Stomach (tissue), 19 donors: ENCODE results near the gene GRM3. TPM values are rescaled to one million over a fixed set of nuclear protein-coding genes. Genes with fewer than 3 reads are reported as not detected.
"Not testable (repeated sequence)": the region's sequence is repeated elsewhere in the genome, so short reads cannot be mapped to it uniquely, and the experiment has no call there.

Experiments
- DNase-seq, 2 donors: peaks; one replicate each; pipeline versions ENCODE4 v3.0.0 to v3.0.0-alpha.2; 2013 to 2019
- H3K27ac ChIP-seq, 5 donors: fragments of 200-600 bp in 4 of 5; sonication (generic) in 4 of 5; one replicate each; pipeline ENCODE4 v1.5.1; 2013 to 2019; ENCODE audit warnings: mild to moderate bottlenecking in 1 of 5, moderate library complexity in 1 of 5
- H3K27me3 ChIP-seq, 3 donors: fragments of 200-600 bp; sonication (generic); one replicate each; pipeline ENCODE4 v1.5.1; 2017 to 2019; ENCODE audit warnings: mixed run types in 1 of 3
- H3K36me3 ChIP-seq, 4 donors: fragments of 200-600 bp; sonication (generic); 1 replicate in 3 of 4; 2 replicates in 1 of 4; pipeline ENCODE4 v1.5.1; 2016 to 2019
- H3K4me1 ChIP-seq, 4 donors: fragments of 200-600 bp; sonication (generic); one replicate each; pipeline ENCODE4 v1.5.1; 2016 to 2019
- H3K4me3 ChIP-seq, 4 donors: fragments of 200-600 bp; sonication (generic) in 3 of 4; one replicate each; pipeline ENCODE4 v1.5.1; 2016 to 2019; ENCODE audit warnings: mild to moderate bottlenecking in 1 of 4
- H3K9me3 ChIP-seq, 4 donors: fragments of 200-600 bp; sonication (generic); one replicate each; pipeline ENCODE4 v1.5.1; 2016 to 2019
- CTCF ChIP-seq, 7 experiments: fragments of 450-650 bp in 4 of 7; fragments of 200-600 bp in 3 of 7; sonication (generic) in 3 of 7; IDR thresholded peaks; one replicate each; pipeline ENCODE4 v1.5.1; 2016 to 2019; ENCODE audit warnings: antibody characterized with exemption in 7 of 7, control low read depth in 2 of 7, mild to moderate bottlenecking in 1 of 7
- EP300 ChIP-seq: sonication (generic); formaldehyde crosslinking; IDR thresholded peaks from one replicate; pipeline ENCODE4 v1.6.1; 2017; ENCODE audit warnings: antibody characterized with exemption
- POLR2A ChIP-seq, 4 donors: fragments of 450-650 bp; IDR thresholded peaks; one replicate each; pipeline ENCODE4 v1.6.1; 2016; ENCODE audit warnings: antibody characterized with exemption in 4 of 4, control low read depth in 2 of 4, mild to moderate bottlenecking in 1 of 4, moderate library complexity in 1 of 4
- POLR2AphosphoS5 ChIP-seq, 3 donors: sonication (generic); formaldehyde crosslinking; IDR thresholded peaks; one replicate each; pipeline ENCODE4 v1.6.1; 2016; ENCODE audit warnings: antibody characterized with exemption in 3 of 3
- WGBS, 5 donors: extraction: QIAGEN DNeasy Blood & Tissue Kit in 3 of 5; methylation state at CpG; one replicate each; pipeline versions ENCODE4 v1.1.5 to v1.1.7; 2013 to 2018; 5-methylcytosine and 5-hydroxymethylcytosine counted together
- intact Hi-C: fragments of 100-400 bp; cut with DNase I; formaldehyde crosslinking; loops from one replicate; pipeline ENCODE4 v1.15.1; 2023; ENCODE audit warnings: low total_unique reads
- long read RNA-seq, 10 donors: transcript quantifications; one replicate each; lab custom pipeline, GENCODE V29; 2026
- polyA plus RNA-seq, 3 donors: library from polyadenylated mRNA; stranded (reverse); fragments of 200-250 nt; gene quantifications; one replicate each; pipeline ENCODE4 v1.2.3, GENCODE V29; 2013
- total RNA-seq, 5 donors: library from RNA; depleted of rRNA; stranded (reverse); fragments of >200 nt; gene quantifications; one replicate each; pipeline versions ENCODE4 v1.1.0 to v1.2.3, GENCODE V29; 2014 to 2016
- donor health status: healthy with polysubstance abuse.
- donor health status: Bipolar disorder and iron deficiency.
- donor health status: healthy.

Gene GRM3
- total RNA-seq (under 1 TPM in 1 of 5 donors, not detected in 4; 0.55 TPM), polyA plus RNA-seq (not detected)
- long read RNA-seq, donor 1, result 0 reads
- long read RNA-seq, donor 2, result 0 reads
- long read RNA-seq, donor 3, result 0 reads
- long read RNA-seq, donor 4, result 0 reads
- long read RNA-seq, donor 5, result 0 reads
- long read RNA-seq, donor 6, result 0 reads
- long read RNA-seq, donor 7, result 0 reads
- long read RNA-seq, donor 8, result 0 reads
- long read RNA-seq, donor 9, result 0 reads
- long read RNA-seq, donor 10, result 0 reads

DNA sequence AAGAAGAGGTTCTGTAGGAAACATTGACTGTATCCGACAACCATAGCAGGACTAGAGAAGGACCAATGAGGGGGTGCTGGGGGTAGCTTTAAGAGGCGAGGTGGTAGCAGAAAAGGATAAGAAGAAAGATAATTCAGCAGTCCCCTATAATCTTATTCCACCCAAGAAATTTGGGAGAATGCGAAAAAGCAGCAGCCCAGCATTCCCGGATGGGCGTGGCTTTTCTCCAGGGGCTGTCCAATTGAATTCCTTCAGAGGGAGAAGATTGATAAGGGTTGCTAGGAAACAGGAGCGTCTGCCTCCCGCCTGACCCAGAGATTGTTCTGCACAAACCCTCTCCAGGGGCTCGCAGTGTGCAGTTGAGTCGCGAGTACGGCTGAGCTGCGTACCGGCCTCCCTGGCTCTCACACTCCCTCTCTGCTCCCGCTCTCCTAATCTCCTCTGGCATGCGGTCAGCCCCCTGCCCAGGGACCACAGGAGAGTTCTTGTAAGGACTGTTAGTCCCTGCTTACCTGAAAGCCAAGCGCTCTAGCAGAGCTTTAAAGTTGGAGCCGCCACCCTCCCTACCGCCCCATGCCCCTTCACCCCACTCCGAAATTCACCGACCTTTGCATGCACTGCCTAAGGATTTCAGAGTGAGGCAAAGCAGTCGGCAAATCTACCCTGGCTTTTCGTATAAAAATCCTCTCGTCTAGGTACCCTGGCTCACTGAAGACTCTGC, at the start of gene GRM3:
TSS of gene GRM3 (plus strand) at position 349 of the 721 bp plus-strand sequence. CDS start 121,237 bp downstream, outside the sequence.
- Histone ChIP-seq H3K27ac (no peak within 1 kb of the TSS), H3K27me3 (peaks cover 0 to 53% (median 28%) of the 10 kb centered on the region in 3 donors), H3K4me3 (peak within 1 kb of the TSS; percentile 17 to 37 (median 26)), H3K4me1 (peaks cover 17 to 21% (median 21%) of the 10 kb centered on the region in 4 donors), H3K36me3 (no peaks in the 10 kb centered on the region), H3K9me3 (no peaks in the 10 kb centered on the region)
- intact Hi-C loops, result no loop called here
- 2 to 3% (median 3%) methylated on average over 20 to 23 of the region's 23 CpGs for WGBS, 5 donors
- DNase-seq, result peak in 1 of 2 donors; percentile 62
- no peak for TF ChIP-seq POLR2A (IDR thresholded peaks at IDR 0.05)
- TF ChIP-seq POLR2AphosphoS5 (IDR thresholded peaks at IDR 0.05), result no peak
- no peak for TF ChIP-seq CTCF (IDR thresholded peaks at IDR 0.05)
- no peak for TF ChIP-seq EP300

- Histone ChIP-seq H3K4me3 (no peak overlapping the region), H3K27me3 (no peaks in the 10 kb centered on the region), H3K4me1 (no peaks in the 10 kb centered on the region), H3K36me3 (no peaks in the 10 kb centered on the region), H3K27ac (no peak overlapping the region), H3K9me3 (peaks cover 0 to 5% (median 0%) of the 10 kb centered on the region in 4 donors)
- intact Hi-C loops, result no loop called here
- peak in 1 of 2 donors; percentile 12 for DNase-seq
- TF ChIP-seq EP300 (no peak), POLR2AphosphoS5 (IDR thresholded peaks at IDR 0.05) (no peak), POLR2A (IDR thresholded peaks at IDR 0.05) (no peak), CTCF (IDR thresholded peaks at IDR 0.05) (no peak)
- WGBS, 5 donors, result 62 to 76% (median 73%) methylated on average over 13 to 15 of the region's 15 CpGs
Measured at GRCh38 chr7:86598311-86598710, 45.4 kb upstream of the GRM3 start.

GRCh38 chr7:86598721-86599120, 45.0 kb upstream of the GRM3 start:
- Histone ChIP-seq H3K4me1 (no peaks in the 10 kb centered on the region), H3K9me3 (peaks cover 0 to 5% (median 0%) of the 10 kb centered on the region in 4 donors), H3K27ac (no peak overlapping the region), H3K27me3 (no peaks in the 10 kb centered on the region), H3K36me3 (no peaks in the 10 kb centered on the region), H3K4me3 (no peak overlapping the region)
- intact Hi-C loops, result no loop called here
- 94 to 97% (median 95%) methylated on average over 9 of the region's 9 CpGs for whole genome bisulfite sequencing, 5 donors
- TF ChIP-seq POLR2A (IDR thresholded peaks at IDR 0.05) (no peak), POLR2AphosphoS5 (IDR thresholded peaks at IDR 0.05) (no peak), EP300 (no peak), CTCF (IDR thresholded peaks at IDR 0.05) (no peak)
- DNase-seq, result no peak

DNA sequence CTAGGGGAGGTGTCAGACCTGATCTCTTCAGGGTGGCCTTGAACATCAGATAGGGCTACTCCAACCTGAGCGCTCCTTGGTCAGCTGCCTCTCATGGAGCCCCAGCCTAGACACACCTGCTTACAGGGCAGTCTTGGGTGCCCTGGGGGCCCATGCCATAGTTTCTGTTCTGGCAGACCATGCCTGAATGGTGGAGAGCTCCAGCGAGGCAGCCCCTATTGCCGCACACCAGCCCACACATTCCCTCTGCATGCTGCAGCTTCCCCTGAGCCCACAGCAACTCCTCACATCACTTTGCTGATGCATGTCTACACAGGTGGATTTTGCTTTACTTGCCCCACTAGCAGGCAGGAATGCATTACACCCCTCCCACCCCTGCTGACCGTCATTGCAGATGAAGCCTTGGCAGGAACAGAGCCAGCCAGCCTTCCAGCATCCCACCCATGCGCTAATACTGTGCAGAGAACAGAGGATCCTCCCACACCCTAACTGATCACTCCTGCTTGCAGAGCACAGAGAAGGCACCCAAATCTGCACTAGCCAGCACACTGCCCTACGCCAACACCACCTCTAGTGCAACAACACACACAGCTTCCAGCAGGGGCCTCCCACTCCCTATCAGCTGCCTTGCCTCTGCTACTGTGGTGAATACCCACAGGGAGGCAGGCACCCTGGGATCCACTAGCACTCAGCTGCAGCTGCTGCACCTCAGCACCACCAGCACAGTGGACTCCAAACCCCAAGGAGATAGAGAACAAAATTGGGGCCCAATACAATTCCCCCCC, 43.0 kb upstream of the GRM3 start:
- peaks cover 0 to 5% (median 0%) of the 10 kb centered on the region in 4 donors for H3K9me3 ChIP-seq
- H3K4me1 ChIP-seq, result no peaks in the 10 kb centered on the region
- WGBS, 5 donors, result 76 to 84% (median 79%) methylated on average over 6 of the region's 6 CpGs
- DNase-seq, result peak in 1 of 2 donors; percentile 26
- H3K36me3 ChIP-seq, result no peaks in the 10 kb centered on the region
- no peak overlapping the region for H3K27ac ChIP-seq
- intact Hi-C loops, result no loop called here
- H3K27me3 ChIP-seq, result no peaks in the 10 kb centered on the region
- H3K4me3 ChIP-seq, result no peak overlapping the region
- TF ChIP-seq EP300, result no peak
- TF ChIP-seq POLR2AphosphoS5 (IDR thresholded peaks at IDR 0.05), result no peak
- no peak for TF ChIP-seq CTCF (IDR thresholded peaks at IDR 0.05)
- TF ChIP-seq POLR2A (IDR thresholded peaks at IDR 0.05), result no peak

- H3K36me3 ChIP-seq, H3K27ac ChIP-seq, H3K4me1 ChIP-seq, intact Hi-C loops, H3K27me3 ChIP-seq, H3K4me3 ChIP-seq, DNase-seq, H3K9me3 ChIP-seq: not testable (repeated sequence)
- 75 to 93% (median 89%) methylated on average over 2 of the region's 2 CpGs for WGBS, 5 donors
Measured at GRCh38 chr7:86615711-86616110, 28.0 kb upstream of the GRM3 start.
